Neuronal stem cell (in vitro differentiated cells): ENCODE measurements around the gene ANAPC4.

Experiments used
- DNase-seq: peaks from one replicate; pipeline ENCODE4 v3.0.0-alpha.2; 2013; ENCODE audit warnings: low spot score
- H2AFZ ChIP-seq: one replicate; pipeline ENCODE4 v1.6.1; 2013; ENCODE audit warnings: mild to moderate bottlenecking, low read length, inconsistent platforms
- H2AK5ac ChIP-seq: 2 replicates; pipeline ENCODE4 v1.6.1; 2013; ENCODE audit warnings: low read depth, mild to moderate bottlenecking, inconsistent platforms, low read length, moderate library complexity, mixed read lengths
- H2BK120ac ChIP-seq: 2 replicates; pipeline ENCODE4 v1.6.1; 2013; ENCODE audit warnings: low read depth, mild to moderate bottlenecking, inconsistent platforms, low read length, moderate library complexity, mixed read lengths
- H2BK12ac ChIP-seq: one replicate; pipeline ENCODE4 v1.6.1; 2013; ENCODE audit warnings: low read length, inconsistent platforms
- H2BK15ac ChIP-seq: 2 replicates; pipeline ENCODE4 v1.6.1; 2013; ENCODE audit warnings: mild to moderate bottlenecking, low read length, inconsistent platforms, mixed read lengths
- H2BK5ac ChIP-seq: one replicate; pipeline ENCODE4 v1.6.1; 2013; ENCODE audit warnings: inconsistent platforms, mild to moderate bottlenecking, low read length, moderate library complexity
- H3K14ac ChIP-seq: one replicate; pipeline ENCODE4 v1.6.1; 2013; ENCODE audit warnings: low read length, inconsistent platforms
- H3K18ac ChIP-seq: 2 replicates; pipeline ENCODE4 v1.6.1; 2013; ENCODE audit warnings: low read length, inconsistent platforms
- H3K23ac ChIP-seq: 2 replicates; pipeline ENCODE4 v1.6.1; 2013; ENCODE audit warnings: low read depth, mild to moderate bottlenecking, mixed read lengths, low read length, inconsistent platforms; ENCODE audit not compliant: poor library complexity
- H3K27ac ChIP-seq: replicated peaks from 3 replicates; pipeline ENCODE4 v1.5.1; 2013; ENCODE audit warnings: low read length, inconsistent platforms
- H3K27me3 ChIP-seq, 3 experiments: 2 replicates each; pipeline ENCODE4 v1.6.1; 2013; ENCODE audit warnings: low read length in 3 of 3, mild to moderate bottlenecking in 2 of 3, inconsistent platforms in 1 of 3, low read depth in 1 of 3, mixed read lengths in 1 of 3, moderate library complexity in 1 of 3; ENCODE audit not compliant: control insufficient read depth in 3 of 3, insufficient read depth in 3 of 3
- H3K36me3 ChIP-seq, 2 donors: replicated peaks in 1 of 2; 2 replicates each; pipeline ENCODE4 v1.6.1; 2013; ENCODE audit warnings: low read length in 2 of 2; ENCODE audit not compliant: control insufficient read depth in 2 of 2, insufficient read depth in 2 of 2
- H3K4ac ChIP-seq: 2 replicates; pipeline ENCODE4 v1.6.1; 2013; ENCODE audit warnings: inconsistent platforms, mild to moderate bottlenecking, low read length, moderate library complexity
- H3K4me1 ChIP-seq, 2 donors: 1 replicate in 1 of 2; 2 replicates in 1 of 2; pipeline ENCODE4 v1.6.1; 2013; ENCODE audit warnings: low read length in 2 of 2, low read depth in 1 of 2; ENCODE audit not compliant: control insufficient read depth in 2 of 2, insufficient read depth in 1 of 2
- H3K4me2 ChIP-seq: one replicate; pipeline ENCODE4 v1.6.1; 2013; ENCODE audit warnings: mild to moderate bottlenecking, low read length, inconsistent platforms; ENCODE audit not compliant: insufficient read depth, poor library complexity, severe bottlenecking
- H3K4me3 ChIP-seq, 2 donors: 2 replicates each; pipeline ENCODE4 v1.5.1; 2013; ENCODE audit warnings: low read length in 2 of 2, mild to moderate bottlenecking in 2 of 2, inconsistent platforms in 1 of 2, moderate library complexity in 1 of 2
- H3K79me1 ChIP-seq: one replicate; pipeline ENCODE4 v1.6.1; 2013; ENCODE audit warnings: low read depth, mild to moderate bottlenecking, inconsistent platforms, low read length, moderate library complexity
- H3K9ac ChIP-seq: one replicate; pipeline ENCODE4 v1.6.1; 2013; ENCODE audit warnings: mild to moderate bottlenecking, low read depth, low read length, inconsistent platforms; ENCODE audit not compliant: poor library complexity
- H3K9me3 ChIP-seq, 2 donors: replicated peaks in 1 of 2; 2 replicates each; pipeline versions ENCODE3 to v1.6.1; 2013; ENCODE audit warnings: low read length in 2 of 2, mild to moderate bottlenecking in 2 of 2, inconsistent platforms in 1 of 2, low read depth in 1 of 2, mixed read lengths in 1 of 2, moderate library complexity in 1 of 2; ENCODE audit not compliant: control insufficient read depth in 2 of 2, insufficient read depth in 1 of 2
- H4K8ac ChIP-seq: one replicate; pipeline ENCODE4 v1.6.1; 2013; ENCODE audit warnings: low read depth, mild to moderate bottlenecking, inconsistent platforms, low read length, moderate library complexity
- H4K91ac ChIP-seq: one replicate; pipeline ENCODE4 v1.6.1; 2013; ENCODE audit warnings: low read length, low read depth, mild to moderate bottlenecking, inconsistent platforms; ENCODE audit not compliant: poor library complexity
- WGBS, 2 donors: extraction: QIAGEN DNeasy Blood & Tissue Kit; methylation state at CpG; one replicate each; pipeline ENCODE4 v1.1.7; 2013; ENCODE audit warnings: missing lambda C conversion rate in 2 of 2, mixed read lengths in 1 of 2; ENCODE audit not compliant: insufficient read length in 2 of 2, insufficient replicate concordance in 1 of 2; ENCODE audit errors: extremely low coverage in 2 of 2; 5-methylcytosine and 5-hydroxymethylcytosine counted together

ANAPC4 gene

GRCh38 chr4:25386926-25387325, 9.9 kb downstream of the ANAPC4 start:
- no peak overlapping the region for H4K91ac ChIP-seq
- no peak overlapping the region for H3K4ac ChIP-seq
- no peak overlapping the region for H2BK5ac ChIP-seq
- no peak overlapping the region for H3K4me2 ChIP-seq
- DNase-seq = no peak
- no peak overlapping the region for H3K4me3 ChIP-seq
- no peak overlapping the region for H2AFZ ChIP-seq
- no peak overlapping the region for H2BK15ac ChIP-seq
- H3K4me1 ChIP-seq = no peaks in the 10 kb centered on the region
- no peak overlapping the region for H2AK5ac ChIP-seq
- H4K8ac ChIP-seq = no peak overlapping the region
- no peaks in the 10 kb centered on the region for H3K9me3 ChIP-seq
- H3K27me3 ChIP-seq = no peaks in the 10 kb centered on the region
- H3K79me1 ChIP-seq = no peaks in the 10 kb centered on the region
- no peak overlapping the region for H3K27ac ChIP-seq
- H3K23ac ChIP-seq = no peak overlapping the region
- H3K9ac ChIP-seq = no peak overlapping the region
- no CpG with 5 or more reads among the region's 2 CpGs for WGBS, 2 donors
- no peak overlapping the region for H3K14ac ChIP-seq
- H2BK120ac ChIP-seq = no peak overlapping the region
- peaks cover 7 to 90% of the 10 kb centered on the region in 2 donors for H3K36me3 ChIP-seq
- H2BK12ac ChIP-seq = no peak overlapping the region
- no peak overlapping the region for H3K18ac ChIP-seq

DNA sequence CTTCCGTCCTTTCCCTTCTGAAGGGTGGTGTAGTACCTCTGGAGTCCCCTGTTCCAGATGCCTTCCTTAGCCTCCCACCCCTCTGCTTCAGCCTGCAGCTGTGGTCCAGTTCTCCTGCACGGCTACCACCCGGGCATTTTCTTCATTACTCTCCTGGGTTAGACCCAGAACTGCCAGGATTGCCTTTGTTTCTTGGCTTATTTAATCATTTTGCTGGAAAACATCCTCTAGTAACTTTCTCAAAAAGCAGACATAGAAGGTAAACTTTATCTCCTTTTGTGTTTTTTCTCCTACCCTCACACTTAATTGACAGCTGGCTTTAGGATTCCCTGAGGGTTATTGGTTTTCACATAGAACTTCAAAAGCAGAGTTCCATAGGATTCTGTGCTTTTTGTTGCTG, 20.2 kb downstream of the ANAPC4 start:
- WGBS, 2 donors = no CpG with 5 or more reads among the region's 3 CpGs
- Histone ChIP-seq H3K9me3 (peaks cover 2 to 11% of the 10 kb centered on the region in 2 donors), H4K91ac (no peak overlapping the region), H3K27ac (no peak overlapping the region), H3K4me3 (no peak overlapping the region), H3K4ac (no peak overlapping the region), H4K8ac (no peak overlapping the region), H3K4me1 (no peaks in the 10 kb centered on the region), H2BK15ac (no peak overlapping the region), H2BK12ac (no peak overlapping the region), H2BK120ac (no peak overlapping the region), H3K4me2 (no peak overlapping the region), H3K27me3 (no peaks in the 10 kb centered on the region), H3K79me1 (no peaks in the 10 kb centered on the region), H3K23ac (no peak overlapping the region), H3K14ac (no peak overlapping the region), H3K36me3 (peaks cover 25 to 98% of the 10 kb centered on the region in 2 donors), H3K9ac (no peak overlapping the region), H2AFZ (no peak overlapping the region), H3K18ac (no peak overlapping the region), H2BK5ac (no peak overlapping the region), H2AK5ac (no peak overlapping the region)
- DNase-seq = no peak

DNA sequence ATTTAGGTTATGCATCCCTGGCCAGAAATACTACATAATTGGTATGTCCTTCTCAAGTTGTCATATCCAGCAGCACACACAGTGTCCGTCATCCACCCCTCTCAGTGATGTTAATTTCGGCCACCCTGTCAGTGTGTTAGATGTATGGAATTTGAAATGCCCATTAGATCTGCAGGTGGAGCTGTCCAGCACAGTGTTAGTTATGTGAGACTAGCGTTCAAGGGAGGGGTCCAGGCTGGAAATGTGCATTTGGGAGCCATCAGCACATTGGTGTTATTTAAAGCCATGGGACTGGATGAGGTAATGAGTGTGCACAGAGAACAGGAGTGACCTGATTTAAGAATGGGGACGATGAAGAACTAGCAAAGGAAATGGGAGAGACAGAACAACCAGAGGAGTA, 22.4 kb downstream of the ANAPC4 start:
- Histone ChIP-seq H2BK12ac (no peak overlapping the region), H3K79me1 (no peaks in the 10 kb centered on the region), H2BK120ac (no peak overlapping the region), H3K23ac (no peak overlapping the region), H3K4me3 (no peak overlapping the region), H2BK15ac (no peak overlapping the region), H4K8ac (no peak overlapping the region), H2AFZ (no peak overlapping the region), H3K4me2 (no peak overlapping the region), H4K91ac (no peak overlapping the region), H3K9ac (no peak overlapping the region), H3K14ac (no peak overlapping the region), H3K9me3 (peaks cover 2 to 11% of the 10 kb centered on the region in 2 donors), H3K4ac (no peak overlapping the region), H2BK5ac (no peak overlapping the region), H3K36me3 (peaks cover 20 to 97% of the 10 kb centered on the region in 2 donors), H3K27me3 (no peaks in the 10 kb centered on the region), H3K27ac (no peak overlapping the region), H3K4me1 (no peaks in the 10 kb centered on the region), H3K18ac (no peak overlapping the region), H2AK5ac (no peak overlapping the region)
- WGBS, 2 donors = no CpG with 5 or more reads among the region's 4 CpGs
- no peak for DNase-seq

DNA sequence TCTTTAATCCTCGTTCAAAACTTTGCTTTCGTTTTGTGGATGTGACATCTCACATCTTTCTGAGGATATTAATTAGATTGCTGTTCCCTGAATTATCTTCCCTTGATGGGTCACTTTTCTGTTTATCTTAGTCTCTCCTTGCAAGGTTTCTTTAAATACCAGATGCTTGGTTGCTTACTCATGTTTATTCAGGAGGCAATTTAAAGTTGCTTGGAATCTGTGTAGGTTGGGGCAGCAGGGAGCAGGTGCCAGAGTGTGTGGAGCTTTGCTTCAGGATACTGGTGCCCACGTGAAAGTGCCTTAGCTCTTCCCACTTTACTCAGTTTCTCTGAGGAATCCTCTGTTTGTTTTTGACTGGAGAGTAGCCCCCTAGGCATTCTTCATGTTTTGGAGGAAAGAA, 24.0 kb downstream of the ANAPC4 start:
- no peak overlapping the region for H3K18ac ChIP-seq
- peaks cover 19 to 97% of the 10 kb centered on the region in 2 donors for H3K36me3 ChIP-seq

More for the DNA sequence above, 24.0 kb downstream of the ANAPC4 start:
- Histone ChIP-seq H3K27ac (no peak overlapping the region), H3K27me3 (no peaks in the 10 kb centered on the region), H3K9me3 (peaks cover 2 to 11% of the 10 kb centered on the region in 2 donors), H2BK12ac (no peak overlapping the region), H2AK5ac (no peak overlapping the region), H3K23ac (no peak overlapping the region), H4K8ac (no peak overlapping the region), H3K9ac (no peak overlapping the region), H3K4me1 (no peaks in the 10 kb centered on the region), H2AFZ (no peak overlapping the region), H2BK5ac (no peak overlapping the region), H3K79me1 (no peaks in the 10 kb centered on the region), H3K4ac (no peak overlapping the region), H4K91ac (no peak overlapping the region), H3K4me3 (no peak overlapping the region), H2BK120ac (no peak overlapping the region), H3K4me2 (no peak overlapping the region), H2BK15ac (no peak overlapping the region), H3K14ac (no peak overlapping the region)
- no peak for DNase-seq
- no CpG with 5 or more reads among the region's 3 CpGs for WGBS, 2 donors
